DMS53 treated with DMSO at 0.1 percent for 48 hours (cell line): ENCODE measurements around the gene TRAF3IP1.

Experiments
- DNase-seq: peaks from one replicate; lab custom pipeline; 2025; ENCODE audit not compliant: unreplicated experiment; lab: John Stamatoyannopoulos, UW

The TRAF3IP1 gene

DNA sequence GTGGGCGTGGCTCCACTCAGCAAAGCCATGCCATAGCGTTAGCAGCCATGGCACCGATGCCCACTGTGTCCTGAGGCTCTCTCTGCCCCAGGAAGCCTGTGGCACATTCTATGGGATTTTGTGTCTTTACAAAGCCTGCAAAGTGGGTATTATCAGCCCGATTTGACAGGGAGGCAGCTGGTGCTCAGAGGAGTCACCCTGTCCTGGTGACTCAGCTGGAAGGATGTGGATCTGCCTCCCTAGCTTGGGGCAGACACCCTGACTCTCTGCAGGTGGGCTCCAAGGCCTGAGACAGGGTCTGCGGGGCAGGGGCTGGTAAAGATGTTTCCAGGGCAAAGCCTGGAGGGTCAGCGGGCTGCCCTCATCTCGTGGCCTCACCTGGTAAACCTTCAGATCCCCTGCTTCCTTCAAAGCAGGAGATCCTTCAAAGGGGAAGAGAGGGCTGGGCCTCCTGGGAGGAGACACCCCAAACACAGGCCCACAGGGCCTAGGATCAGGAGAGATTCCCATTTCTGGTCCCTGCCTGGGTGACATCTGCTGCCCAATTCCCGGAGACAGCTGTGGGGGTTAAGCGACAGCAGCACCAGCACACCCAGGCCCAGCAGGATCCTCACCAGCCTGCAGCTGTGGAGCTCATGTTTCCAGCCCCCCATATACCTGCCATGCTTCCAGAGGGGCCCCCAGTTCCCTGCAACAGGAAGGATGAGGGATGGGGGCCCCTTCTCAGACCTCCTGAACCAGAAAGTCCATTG, 103.4 kb downstream of the TRAF3IP1 start:
- no peak for DNase-seq

DNA sequence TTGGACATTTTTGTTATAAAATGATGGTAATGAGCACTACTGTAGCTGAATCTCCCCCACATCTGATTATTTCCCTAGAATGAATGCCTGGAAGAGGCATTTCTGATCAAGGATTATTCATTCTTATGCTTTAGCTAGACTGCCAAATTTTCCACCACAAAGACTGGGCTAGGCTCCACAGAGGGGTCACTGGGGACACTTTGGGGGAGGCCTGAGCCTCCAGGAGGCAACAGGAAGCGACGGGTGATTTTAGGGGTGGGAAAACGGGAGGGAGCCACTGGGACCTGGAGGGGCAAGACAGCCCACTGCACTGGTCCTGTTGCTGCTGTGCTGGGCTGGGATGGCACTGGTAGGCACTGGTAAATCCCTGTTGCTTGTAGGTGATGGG, 104.0 kb downstream of the TRAF3IP1 start:
- DNase-seq, result no peak

DNA sequence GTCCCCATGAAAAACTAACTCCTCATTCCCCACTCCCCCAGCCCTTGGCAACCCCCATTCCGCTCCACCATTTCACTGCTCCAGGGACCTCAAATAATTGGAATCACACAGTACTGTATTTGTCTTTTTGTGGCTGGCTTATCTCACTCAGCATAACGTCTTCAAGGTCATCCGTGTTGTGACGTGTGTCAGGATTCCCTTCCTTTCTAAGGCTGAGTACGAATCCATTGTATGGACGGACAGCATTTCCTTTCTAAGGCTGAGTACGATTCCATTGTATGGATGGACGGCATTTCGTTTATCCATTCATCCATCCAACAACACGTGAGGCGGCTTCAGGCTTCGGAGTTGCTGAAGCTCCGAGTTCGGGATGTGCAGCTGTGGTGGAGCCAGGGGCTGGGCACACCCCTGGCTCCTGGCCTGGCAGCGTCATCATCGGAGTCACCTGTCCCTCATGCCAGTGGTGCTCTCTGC, 105.2 kb downstream of the TRAF3IP1 start:
- DNase-seq, result peak; percentile 18

DNA sequence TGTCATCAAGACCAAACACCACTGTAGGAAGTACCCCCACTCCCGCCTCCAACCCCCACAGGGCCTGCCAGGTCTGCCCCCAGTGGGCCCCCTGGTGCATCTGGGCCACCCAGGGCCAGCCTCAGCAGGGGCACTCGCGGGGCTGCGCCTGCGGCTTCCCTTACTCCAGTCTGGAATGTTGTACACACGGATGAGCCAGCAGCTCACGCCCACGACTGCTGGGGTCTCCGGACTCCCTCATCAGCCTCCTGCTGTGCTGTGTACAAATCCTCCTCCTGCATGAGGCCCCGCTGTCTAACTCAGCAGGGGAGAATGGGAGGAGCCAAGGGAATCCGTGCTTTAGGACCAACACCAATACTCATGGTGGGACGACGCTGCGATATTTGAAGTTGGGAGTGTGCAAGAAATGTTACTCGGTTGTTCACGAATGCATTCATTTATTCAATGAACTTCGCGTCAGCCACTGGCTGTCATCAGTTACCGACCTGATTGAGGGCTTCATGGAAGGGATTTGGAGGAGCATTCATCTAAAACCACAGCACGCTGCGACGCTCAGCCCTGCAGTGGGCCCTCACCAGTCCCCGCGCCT, 105.8 kb downstream of the TRAF3IP1 start:
- peak; percentile 65 for DNase-seq

DNA sequence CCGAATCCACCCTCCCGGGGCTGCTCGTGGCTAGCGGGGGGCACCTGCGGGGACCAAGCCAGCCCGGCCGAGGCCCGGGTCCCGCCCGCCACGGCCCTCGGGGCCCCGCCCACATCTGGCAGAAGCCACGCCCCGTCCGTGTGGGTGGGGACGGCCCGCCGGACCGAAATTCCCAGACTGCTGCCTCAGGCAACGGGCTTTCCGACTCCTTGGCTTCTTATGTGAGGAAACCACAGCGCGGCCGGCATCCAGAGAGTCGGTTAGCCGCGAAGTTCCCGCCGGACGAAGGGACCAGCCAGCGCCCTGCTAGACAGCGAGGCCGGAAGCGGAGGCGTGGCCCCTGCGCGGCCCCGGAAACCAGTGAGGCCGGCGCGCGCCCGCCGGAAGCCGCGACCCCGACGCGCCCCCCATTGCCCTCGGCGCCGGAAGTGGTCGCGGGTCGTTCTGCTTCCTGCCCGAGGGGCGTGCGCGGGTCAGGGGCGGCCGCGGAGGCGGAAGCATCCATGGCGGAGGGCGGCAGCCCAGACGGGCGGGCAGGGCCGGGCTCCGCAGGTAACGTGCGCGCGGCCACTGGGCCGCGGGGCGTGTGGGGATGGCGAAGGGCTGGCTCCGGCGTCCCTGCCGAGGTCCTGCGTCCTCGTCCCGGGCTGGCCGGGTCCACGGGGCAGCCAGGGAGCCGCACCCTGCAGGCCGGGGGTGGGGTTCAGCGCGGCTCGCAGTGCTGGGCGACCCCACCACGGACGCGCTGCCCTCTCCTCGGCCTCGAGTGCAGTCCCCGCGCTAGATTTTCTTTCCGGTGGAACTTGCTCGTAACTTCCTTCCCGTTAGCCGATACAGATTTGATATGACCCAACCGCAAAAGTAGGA, 106.5 kb downstream of the TRAF3IP1 start, which contains the start of gene ASB1:
Gene ASB1, plus strand, starts transcription at position 360 of the 867 bp plus-strand sequence. Its CDS starts 144 bp downstream, at position 504.
- DNase-seq, result peak; percentile 85

DNA sequence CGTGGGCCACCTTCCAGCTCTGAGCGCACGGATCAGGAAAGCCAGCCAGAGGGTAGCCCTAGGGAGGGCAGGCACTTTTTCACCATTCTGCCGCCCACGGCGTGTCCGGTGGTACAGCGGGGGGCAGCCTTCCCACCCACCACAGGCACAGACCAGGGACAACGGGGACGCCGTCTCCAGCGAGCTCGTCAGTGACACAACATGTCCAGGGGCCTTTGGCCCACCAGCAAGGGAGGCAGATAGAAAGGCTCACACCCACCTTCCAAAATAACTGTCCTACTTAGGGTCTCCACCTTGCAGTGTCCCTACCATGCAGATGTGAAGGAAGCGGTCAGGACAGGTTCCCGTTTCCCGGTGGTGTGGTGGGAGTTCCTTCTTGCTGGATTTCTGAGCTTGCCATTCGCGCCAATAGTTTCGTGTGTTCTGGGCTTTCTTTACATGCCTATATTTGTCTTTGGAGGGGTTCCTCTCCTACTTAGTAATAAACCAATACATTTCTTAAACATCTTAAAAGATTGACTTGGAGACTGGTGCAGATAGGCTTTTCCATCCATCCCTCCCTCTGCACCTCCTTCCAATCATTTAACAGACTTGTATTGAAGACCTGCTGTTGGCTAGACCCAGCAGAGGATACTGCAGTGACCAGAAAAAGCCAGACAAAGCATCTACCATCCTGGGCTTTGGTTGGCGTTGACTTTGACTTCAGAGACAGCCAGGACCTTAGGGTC, 107.3 kb downstream of the TRAF3IP1 start:
- DNase-seq, result no peak

DNA sequence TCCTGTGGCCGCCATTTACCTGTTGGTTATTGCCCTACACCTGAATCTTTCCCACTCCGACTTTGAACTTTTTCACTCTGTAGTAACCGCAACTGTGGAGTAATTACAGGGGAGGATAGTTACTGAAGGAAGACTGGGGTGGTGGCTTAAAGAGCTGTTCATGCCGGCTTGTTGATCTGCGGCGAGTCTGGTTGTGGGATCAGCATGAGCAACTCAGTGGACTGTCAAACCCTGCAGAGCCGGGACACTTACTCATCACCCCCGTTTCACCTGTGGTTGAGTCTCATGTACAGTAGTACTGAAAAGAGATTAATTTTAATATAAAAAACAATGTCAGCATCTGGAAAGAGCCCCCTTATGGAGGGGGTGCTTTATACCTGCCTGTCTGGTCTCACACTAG, 108.5 kb downstream of the TRAF3IP1 start:
- no peak for DNase-seq

DNA sequence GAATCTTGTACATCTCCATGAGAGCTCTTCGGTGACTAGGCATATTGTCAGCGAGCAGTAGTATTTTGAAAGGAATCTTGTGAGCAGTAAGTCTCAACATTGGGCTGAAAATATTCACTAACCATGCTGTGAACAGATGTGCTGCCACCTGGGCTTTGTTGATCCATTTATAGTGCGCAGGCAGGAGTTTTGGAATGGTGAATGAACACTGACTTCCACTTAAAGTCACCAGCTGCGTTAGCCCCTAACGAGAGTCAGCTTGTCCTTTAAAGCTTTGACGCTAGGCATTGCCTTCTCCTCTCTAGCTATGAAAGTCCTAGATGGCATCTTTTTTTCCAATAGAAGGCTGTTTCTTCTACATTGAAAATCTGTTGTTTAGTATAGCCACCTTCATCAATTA, 110.5 kb downstream of the TRAF3IP1 start:
- no peak for DNase-seq

DNA sequence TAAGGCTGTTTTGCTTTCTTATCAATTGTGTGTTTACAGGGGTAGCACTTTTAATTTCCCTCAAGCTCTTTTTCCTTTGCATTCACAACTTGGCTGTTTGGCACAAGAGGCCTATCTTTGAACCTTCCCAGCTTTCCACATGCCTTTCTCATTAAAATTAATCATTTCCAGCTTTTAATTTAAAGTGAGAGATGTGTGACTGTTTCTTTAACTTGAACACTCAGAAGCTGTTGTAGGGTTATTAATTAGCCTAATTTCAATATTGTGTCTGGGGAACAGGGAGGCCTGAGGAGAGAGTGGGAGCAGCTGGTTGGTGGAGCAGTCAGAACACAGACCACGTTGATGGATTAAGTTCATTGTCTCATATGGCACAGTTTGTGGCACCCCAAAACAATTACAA, 111.1 kb downstream of the TRAF3IP1 start:
- DNase-seq, result no peak

DNA sequence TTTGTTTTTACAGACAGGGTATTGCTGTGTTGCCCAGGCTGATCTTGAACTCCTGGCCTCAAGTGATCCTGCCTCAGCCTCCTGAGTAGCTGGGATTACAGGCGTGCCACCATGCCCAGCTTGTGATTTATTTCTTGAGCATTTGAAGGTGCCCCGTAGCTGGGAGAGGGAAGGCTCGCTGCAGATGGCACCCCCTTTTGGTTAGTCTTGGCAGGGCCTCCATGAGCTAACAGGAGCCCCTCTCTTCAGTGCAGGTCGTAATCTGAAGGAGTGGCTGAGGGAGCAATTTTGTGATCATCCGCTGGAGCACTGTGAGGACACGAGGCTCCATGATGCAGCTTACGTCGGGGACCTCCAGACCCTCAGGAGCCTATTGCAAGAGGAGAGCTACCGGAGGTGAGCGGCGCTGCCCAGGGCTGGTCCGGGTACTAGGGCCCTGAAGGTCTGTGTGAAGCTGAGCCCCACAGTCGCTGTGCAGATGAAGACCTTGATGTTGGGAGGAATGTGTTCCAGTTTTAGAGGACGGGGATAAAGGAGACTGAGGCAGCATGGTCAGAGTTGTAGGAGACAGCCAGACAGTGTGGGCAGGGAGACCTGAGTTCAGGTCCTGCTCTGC, 113.1 kb downstream of the TRAF3IP1 start:
- no peak for DNase-seq

DNA sequence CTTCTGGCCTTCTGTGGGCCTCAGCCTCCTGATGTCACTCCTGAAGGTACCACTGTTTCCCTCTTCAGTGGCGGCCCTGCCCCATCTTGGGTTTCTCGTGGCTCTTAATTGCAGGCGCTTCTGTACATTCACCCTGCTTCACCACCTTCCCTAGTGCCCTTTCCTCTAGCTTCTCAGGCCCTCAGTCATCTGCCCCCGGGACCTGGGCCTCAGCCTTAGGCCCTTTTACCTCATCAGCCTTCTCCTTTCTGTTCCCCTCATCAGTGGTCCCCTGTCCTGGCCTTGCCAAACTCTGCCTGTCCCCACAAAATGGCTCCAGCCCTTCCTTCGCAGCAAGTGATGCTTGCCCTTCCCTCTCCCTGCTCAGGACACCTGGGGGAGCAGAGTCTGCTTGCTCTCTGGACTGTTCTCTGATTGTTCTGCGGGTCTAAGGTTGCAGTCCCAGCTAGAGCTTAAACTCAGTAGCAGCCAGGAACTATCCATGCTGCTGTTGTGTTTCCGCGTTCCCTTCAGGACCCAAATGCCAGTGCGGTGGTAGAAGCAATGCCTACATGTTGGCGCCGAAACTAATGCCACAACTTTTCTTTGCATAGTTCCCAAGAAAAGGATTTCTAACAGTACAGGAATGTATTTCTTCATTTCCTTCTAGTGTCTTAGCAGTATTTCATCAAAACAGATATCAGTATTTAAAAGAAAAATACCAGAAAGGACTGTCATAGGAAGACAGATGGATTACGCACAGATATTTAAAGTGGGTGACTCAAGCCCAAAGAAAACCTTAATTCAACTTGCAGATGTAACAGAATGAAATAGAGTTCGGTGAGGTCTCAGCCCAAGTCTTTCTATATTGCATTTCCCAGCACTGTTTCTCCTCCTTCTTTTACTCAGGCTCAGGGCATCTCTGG, 113.9 kb downstream of the TRAF3IP1 start:
- DNase-seq, result no peak

DNA sequence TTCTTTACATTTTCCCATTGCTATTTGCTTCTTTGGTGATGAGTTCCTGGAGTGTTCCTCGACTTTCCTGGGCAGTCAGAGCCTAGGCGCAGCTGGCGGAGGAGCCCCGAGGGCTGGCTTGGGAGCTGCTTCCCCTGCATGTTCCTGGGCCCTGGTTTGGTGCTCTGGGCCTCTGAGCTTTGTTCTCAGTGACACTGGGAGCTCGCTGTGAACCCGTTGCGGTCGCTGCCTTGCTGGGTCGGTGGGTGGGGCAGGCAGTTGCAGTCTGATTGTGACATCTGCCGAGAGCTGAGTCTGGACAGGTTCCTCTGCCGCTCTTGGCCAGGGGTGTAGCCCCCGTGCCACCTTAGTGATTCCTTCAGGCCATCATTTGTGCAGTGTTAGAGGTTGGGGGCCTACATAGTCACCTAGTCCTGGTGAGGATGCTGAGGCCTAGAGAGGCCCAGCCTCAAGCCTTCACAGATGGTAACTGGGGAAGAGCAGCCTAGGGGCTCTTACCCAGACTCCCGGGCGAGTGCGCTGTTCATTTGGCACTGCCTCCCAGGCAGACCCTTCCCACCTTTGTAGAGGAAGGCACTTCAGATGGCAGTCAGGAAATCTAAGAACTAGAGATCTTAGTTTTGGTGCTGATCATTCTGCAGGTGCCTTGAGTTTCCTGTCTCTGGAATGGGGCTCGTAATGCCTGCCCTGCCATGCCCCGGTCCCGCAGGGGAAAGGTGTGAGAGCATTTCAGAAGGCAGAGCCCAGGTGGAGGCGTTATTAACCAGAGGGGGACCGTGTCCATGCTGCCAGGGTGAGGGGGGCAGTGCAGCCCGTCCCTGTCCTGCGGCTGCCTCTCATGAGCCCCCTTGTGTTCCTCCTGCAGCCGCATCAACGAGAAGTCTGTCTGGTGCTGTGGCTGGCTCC, 114.8 kb downstream of the TRAF3IP1 start:
- DNase-seq, result no peak

DNA sequence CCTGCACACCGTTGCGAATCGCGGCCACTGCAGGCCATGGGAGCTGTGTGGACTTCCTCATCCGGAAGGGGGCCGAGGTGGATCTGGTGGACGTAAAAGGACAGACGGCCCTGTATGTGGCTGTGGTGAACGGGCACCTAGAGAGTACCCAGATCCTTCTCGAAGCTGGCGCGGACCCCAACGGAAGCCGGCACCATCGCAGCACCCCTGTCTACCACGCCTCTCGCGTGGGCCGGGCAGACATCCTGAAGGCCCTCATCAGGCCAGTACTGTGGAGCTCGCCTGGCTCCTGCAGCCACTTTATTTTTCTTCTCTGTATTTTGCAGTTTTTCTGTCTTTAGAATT, 115.4 kb downstream of the TRAF3IP1 start:
- no peak for DNase-seq

DNA sequence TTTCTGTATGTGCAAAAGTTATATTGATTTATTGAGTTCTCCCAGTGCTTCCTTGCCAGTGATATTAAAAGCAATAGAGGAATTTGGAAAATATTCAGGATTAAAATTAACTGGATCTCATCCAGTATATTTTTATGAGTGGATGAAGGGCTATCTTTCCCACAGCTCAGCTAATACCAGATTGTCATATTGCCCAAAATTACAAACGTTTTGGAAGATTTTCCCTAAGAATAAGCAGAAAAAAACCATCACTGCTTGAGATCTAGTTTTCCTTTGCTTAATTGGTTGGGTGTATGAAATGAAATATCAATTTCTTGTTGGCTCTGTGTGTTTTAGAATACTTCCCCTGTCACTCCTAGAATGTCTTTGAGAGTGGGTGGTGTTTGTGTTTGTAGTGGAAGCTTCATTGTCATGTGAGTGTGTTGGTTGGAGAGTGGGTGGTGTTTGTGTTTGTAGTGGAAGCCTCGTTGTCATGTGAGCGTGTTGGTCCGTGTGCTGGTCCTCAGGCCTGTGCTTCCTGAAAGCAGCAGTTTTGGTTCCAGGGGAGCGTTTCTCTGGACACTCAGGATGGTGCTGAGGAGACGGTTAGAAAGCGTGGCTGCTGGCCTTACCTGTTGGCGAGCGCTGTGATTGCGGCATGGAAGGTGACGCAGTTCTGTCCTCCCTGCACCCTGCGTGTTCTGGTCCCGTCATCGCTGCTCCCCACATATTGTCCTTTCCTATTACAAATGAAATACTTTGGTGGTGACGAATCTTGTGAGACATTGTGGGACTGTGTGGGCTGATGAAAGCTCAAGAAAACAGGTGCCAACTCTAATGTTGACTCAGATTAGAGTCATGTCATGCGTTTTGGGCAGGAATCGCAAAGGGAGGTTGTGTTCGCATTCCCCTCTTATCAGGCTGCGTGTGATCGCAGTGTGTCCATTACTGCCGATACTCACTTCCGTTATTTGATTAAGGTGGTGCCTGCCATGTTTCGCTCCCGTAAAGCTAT, 118.8 kb downstream of the TRAF3IP1 start:
- DNase-seq, result no peak

DNA sequence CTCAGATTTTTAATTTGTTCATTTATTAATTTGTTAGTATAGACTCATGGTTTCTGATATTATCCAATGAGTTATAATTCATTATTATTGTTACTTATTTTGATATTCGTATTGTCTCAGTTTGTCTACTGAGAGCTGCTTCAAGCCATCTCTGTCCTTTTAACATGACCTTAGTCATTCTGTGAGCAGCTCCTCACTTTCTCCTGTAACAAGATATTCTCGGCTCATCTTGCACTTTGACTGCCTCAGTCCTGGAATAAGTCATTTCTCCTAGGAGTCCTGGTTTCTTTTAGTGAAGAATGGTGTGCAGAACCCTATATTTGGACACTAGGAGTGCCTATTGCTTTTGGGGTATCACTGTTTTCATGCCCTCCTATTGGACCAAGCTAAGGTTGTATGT, 119.6 kb downstream of the TRAF3IP1 start:
- DNase-seq, result no peak

DNA sequence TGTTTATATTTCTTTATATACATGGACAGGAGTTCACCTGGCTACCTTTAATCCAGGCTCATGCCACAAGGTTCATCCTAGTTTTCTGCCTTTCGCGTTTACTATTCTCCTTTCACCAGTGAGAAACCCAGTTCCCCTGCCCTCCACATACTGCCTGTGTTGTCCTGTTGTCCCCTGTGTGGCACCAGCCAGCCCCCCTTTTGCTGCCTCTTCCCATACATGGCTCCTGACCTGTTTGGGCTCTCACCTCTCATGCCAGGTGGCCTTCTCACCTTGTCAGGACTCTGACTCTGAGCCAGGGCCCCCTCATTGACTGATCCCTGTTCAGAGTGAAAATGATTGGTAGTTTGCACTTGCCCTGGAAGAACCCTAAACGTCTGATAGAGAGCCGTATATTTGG, 120.0 kb downstream of the TRAF3IP1 start:
- DNase-seq, result no peak

DNA sequence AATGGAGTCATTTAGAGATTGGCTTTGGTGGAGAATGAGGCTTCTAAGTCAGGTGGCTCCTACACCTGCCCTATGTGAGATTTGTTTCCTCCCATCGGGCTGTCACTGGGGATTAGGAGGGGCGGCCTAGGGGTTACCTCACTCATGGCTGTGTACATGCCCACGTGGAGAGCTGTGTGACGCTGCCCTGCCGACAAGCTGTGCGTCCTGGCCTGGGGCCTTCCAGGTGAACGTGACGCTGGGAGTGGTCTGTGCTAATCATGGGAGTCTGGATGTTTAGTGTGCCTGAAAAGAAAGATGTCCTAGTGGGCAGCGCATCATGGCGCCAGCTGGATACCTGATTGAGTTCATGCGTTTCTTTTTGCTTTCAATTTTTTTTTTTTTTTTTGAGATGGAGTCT, 120.4 kb downstream of the TRAF3IP1 start:
- DNase-seq, result no peak
